GM23338 (cell line): Measurements from ENCODE around the gene MYLK. TPM values are rescaled to one million over a fixed set of nuclear protein-coding genes. Genes with fewer than 3 reads are reported as not detected.

Experiments used
- ATAC-seq: fragments of 200-7000 bp; cut with Tn5 transposase; 3 replicates; pipeline ENCODE4 v1.9.1; 2020
- DNase-seq: peaks from one replicate; pipeline ENCODE4 v3.0.0-alpha.2; 2015; ENCODE audit warnings: low spot score
- H2AFZ ChIP-seq: fragments of 200-600 bp; sonication (generic); 2 replicates; pipeline ENCODE4 v1.8.0; 2016; ENCODE audit warnings: antibody characterized with exemption, mild to moderate bottlenecking, moderate library complexity
- H3F3A ChIP-seq: fragments of 200-600 bp; sonication (generic); replicated peaks from 2 replicates; pipeline ENCODE4 v1.8.0; 2017; ENCODE audit warnings: antibody characterized with exemption, mixed run types, low read depth
- H3K27ac ChIP-seq: fragments of 200-600 bp; sonication (generic); 2 replicates; pipeline ENCODE4 v1.6.1; 2016; ENCODE audit warnings: low read depth
- H3K27me3 ChIP-seq: fragments of 200-600 bp; sonication (generic); 2 replicates; pipeline ENCODE4 v1.8.0; 2016; ENCODE audit warnings: mild to moderate bottlenecking, mixed run types, moderate library complexity; ENCODE audit not compliant: insufficient read depth
- H3K36me3 ChIP-seq: fragments of 200-600 bp; sonication (generic); 2 replicates; pipeline ENCODE4 v1.8.0; 2016; ENCODE audit warnings: mild to moderate bottlenecking; ENCODE audit not compliant: insufficient read depth
- H3K4me1 ChIP-seq: fragments of 200-600 bp; sonication (generic); 2 replicates; pipeline ENCODE4 v1.8.0; 2016; ENCODE audit warnings: mild to moderate bottlenecking, moderate library complexity; ENCODE audit not compliant: insufficient read depth
- H3K4me2 ChIP-seq: fragments of 200-600 bp; sonication (generic); 2 replicates; pipeline ENCODE4 v1.7.1; 2017; ENCODE audit warnings: mixed run types
- H3K4me3 ChIP-seq: fragments of 200-600 bp; sonication (generic); 2 replicates; pipeline ENCODE4 v1.6.1; 2016; ENCODE audit warnings: mixed run types
- H3K79me2 ChIP-seq: fragments of 200-600 bp; sonication (generic); replicated peaks from 2 replicates; pipeline ENCODE4 v1.8.0; 2017; ENCODE audit warnings: mild to moderate bottlenecking; ENCODE audit not compliant: insufficient read depth
- H3K9me2 ChIP-seq: fragments of 200-600 bp; sonication (generic); 2 replicates; pipeline ENCODE4 v1.8.0; 2017; ENCODE audit not compliant: insufficient read depth
- H4K20me1 ChIP-seq: fragments of 200-600 bp; sonication (generic); replicated peaks from 2 replicates; pipeline ENCODE4 v1.8.0; 2017; ENCODE audit warnings: mild to moderate bottlenecking; ENCODE audit not compliant: insufficient read depth
- H3K27ac Mint-ChIP-seq: 2 replicates; pipeline ENCODE4 v1.8.0; 2020; ENCODE audit warnings: inconsistent platforms, mild to moderate bottlenecking, moderate library complexity, mixed read lengths
- H3K27me3 Mint-ChIP-seq: 3 replicates; pipeline ENCODE4 v1.8.0; 2022; ENCODE audit warnings: low read depth, mild to moderate bottlenecking, moderate library complexity, mixed read lengths, inconsistent platforms; ENCODE audit not compliant: insufficient read depth, poor library complexity
- H3K36me3 Mint-ChIP-seq: 3 replicates; pipeline ENCODE4 v1.8.0; 2021; ENCODE audit warnings: low read depth, mild to moderate bottlenecking, inconsistent platforms, moderate library complexity, mixed read lengths
- H3K4me1 Mint-ChIP-seq: 3 replicates; pipeline ENCODE4 v1.8.0; 2020; ENCODE audit warnings: mild to moderate bottlenecking, inconsistent platforms, mixed read lengths
- H3K4me3 Mint-ChIP-seq: 3 replicates; pipeline ENCODE4 v1.8.0; 2021; ENCODE audit warnings: moderate library complexity, mild to moderate bottlenecking, inconsistent platforms, mixed read lengths
- H3K9me3 Mint-ChIP-seq: 3 replicates; pipeline ENCODE4 v1.8.0; 2020; ENCODE audit warnings: moderate library complexity, mild to moderate bottlenecking, inconsistent platforms, mixed read lengths
- CREB1 ChIP-seq: fragments of 250-450 bp; sonication (Bioruptor Pico); IDR thresholded peaks from 2 replicates; pipeline ENCODE4 v1.5.0; 2020; ENCODE audit warnings: low read depth, mild to moderate bottlenecking, moderate library complexity
- CTCF ChIP-seq, 2 experiments: fragments of 200-600 bp in 1 of 2; sonication (generic) in 1 of 2; conservative IDR thresholded peaks; 2 replicates each; pipeline versions ENCODE4 v1.5.1 to v1.6.1; 2016 to 2017; ENCODE audit warnings: antibody characterized with exemption in 2 of 2, low read depth in 2 of 2, mild to moderate bottlenecking in 2 of 2, moderate library complexity in 1 of 2
- EZH2 ChIP-seq: fragments of 200-600 bp; sonication (generic); IDR thresholded peaks from one replicate; pipeline ENCODE4 v1.8.0; 2017; ENCODE audit warnings: antibody characterized with exemption, mild to moderate bottlenecking, low read depth; ENCODE audit not compliant: unreplicated experiment
- EZH2phosphoT487 ChIP-seq: fragments of 200-600 bp; sonication (generic); IDR thresholded peaks from one replicate; pipeline ENCODE4 v1.8.1; 2018; ENCODE audit warnings: antibody characterized with exemption; ENCODE audit not compliant: unreplicated experiment
- JUNB ChIP-seq: IDR thresholded peaks from one replicate; pipeline ENCODE4 v1.6.1; 2016; ENCODE audit warnings: antibody characterized with exemption; ENCODE audit not compliant: unreplicated experiment
- NANOG ChIP-seq: IDR thresholded peaks from 2 replicates; pipeline ENCODE4 v1.6.1; 2016; ENCODE audit warnings: antibody characterized with exemption, borderline replicate concordance
- STAT1 ChIP-seq: IDR thresholded peaks from one replicate; pipeline ENCODE4 v1.6.1; 2016; ENCODE audit warnings: antibody characterized with exemption; ENCODE audit not compliant: unreplicated experiment
- ZNF114 ChIP-seq: fragments of 250-450 bp; sonication (Bioruptor Pico); IDR thresholded peaks from 2 replicates; pipeline ENCODE4 v1.5.0; 2020; ENCODE audit warnings: mild to moderate bottlenecking, moderate library complexity
- polyA plus RNA-seq: library from polyadenylated mRNA; unstranded; fragments of >200 nt; fragmentation: Nextera tagmentation; extraction: Ambion mirVana; gene quantifications from 2 replicates; pipeline ENCODE4 v1.2.1, GENCODE V29; 2016
- total RNA-seq: library from RNA; depleted of rRNA; stranded (reverse); fragments of >200 nt; shearing (Covaris generic); gene quantifications from 2 replicates; pipeline ENCODE4 v1.2.3, GENCODE V29; 2014

Gene MYLK
- total and polyA plus RNA-seq, 2 experiments from 2014 or later: 11.5 to 17.9 TPM

- Mint-ChIP-seq H3K27me3 (peaks cover 6% of the 10 kb centered on the region), H3K4me3 (no peak overlapping the region; the same call in 2 of the 3 replicates), H3K4me1 (peaks cover 16% of the 10 kb centered on the region; the same call in 2 of the 3 replicates), H3K27ac (peak overlapping the region; percentile 71; the same call in 1 of the 2 replicates), H3K36me3 (peaks cover 50% of the 10 kb centered on the region), H3K9me3 (peaks cover 24% of the 10 kb centered on the region)
- H3F3A ChIP-seq: 0 out of 2 replicates have a peak, but pooled peaks cover 5% of the 10 kb centered on the region
- H3K27me3 ChIP-seq: no peaks in the 10 kb centered on the region
- peak overlapping the region; percentile 89 for H3K4me2 ChIP-seq
- no peaks in the 10 kb centered on the region for H3K9me2 ChIP-seq
- peak overlapping the region; percentile 87 for H3K4me3 ChIP-seq
- peak overlapping the region; percentile 94 for H2AFZ ChIP-seq
- H3K27ac ChIP-seq: peak overlapping the region; percentile 67; the same call in 1 of the 2 replicates
- H4K20me1 ChIP-seq: peaks cover 2% of the 10 kb centered on the region; the same call in 1 of the 2 replicates
- H3K4me1 ChIP-seq: peaks cover 23% of the 10 kb centered on the region
- TF ChIP-seq EZH2 (no peak), CTCF (conservative IDR thresholded peaks at IDR 0.05; ENCODE audit: low read depth in 2 of 2) (peak in 1 of 2 experiments; percentile 18; a peak in 1 of 4 replicates), NANOG (no peak), EZH2phosphoT487 (no peak), ZNF114 (CRISPR knock-in tag) (no peak), CREB1 (CRISPR knock-in tag) (no peak)
- H3K36me3 ChIP-seq: peaks cover 12% of the 10 kb centered on the region
- ATAC-seq: peak; percentile 56
- peaks cover 36% of the 10 kb centered on the region for H3K79me2 ChIP-seq
- DNase-seq: peak; percentile 75
These were observed 299.7 kb downstream of the MYLK start for GRCh38 chr3:123584284-123584987.

- Histone ChIP-seq H3K4me3 (peak overlapping the region; percentile 87), H4K20me1 (peaks cover 2% of the 10 kb centered on the region; the same call in 1 of the 2 replicates), H3K27ac (no peak overlapping the region), H3K9me2 (no peaks in the 10 kb centered on the region), H3K4me2 (peak overlapping the region; percentile 89), H3K79me2 (peaks cover 36% of the 10 kb centered on the region), H3K36me3 (peaks cover 5% of the 10 kb centered on the region; the same call in 1 of the 2 replicates), H3F3A (0 out of 2 replicates have a peak, but pooled peaks cover 5% of the 10 kb centered on the region), H2AFZ (no peak overlapping the region), H3K4me1 (peaks cover 23% of the 10 kb centered on the region), H3K27me3 (no peaks in the 10 kb centered on the region)
- Mint-ChIP-seq H3K27ac (no peak overlapping the region), H3K36me3 (peaks cover 46% of the 10 kb centered on the region), H3K27me3 (peaks cover 6% of the 10 kb centered on the region), H3K9me3 (peaks cover 15% of the 10 kb centered on the region), H3K4me3 (no peak overlapping the region; the same call in 2 of the 3 replicates), H3K4me1 (peaks cover 16% of the 10 kb centered on the region; the same call in 2 of the 3 replicates)
- ATAC-seq: no peak
- DNase-seq: no peak
- no peak for TF ChIP-seq JUNB
- TF ChIP-seq NANOG: no peak
- no peak for TF ChIP-seq EZH2phosphoT487
- no peak for TF ChIP-seq ZNF114 (CRISPR knock-in tag)
- TF ChIP-seq STAT1: no peak
These were observed 300.6 kb downstream of the MYLK start for GRCh38 chr3:123583561-123583960.
